Endodermal cell (in vitro differentiated cells): ENCODE data around the gene ZSCAN31. TPM values are rescaled to one million over a fixed set of nuclear protein-coding genes. Genes with fewer than 3 reads are reported as not detected.

Experiments used
- DNase-seq: peaks from one replicate; pipeline ENCODE4 v3.0.0-alpha.2; 2017
- H3K27ac ChIP-seq: 2 replicates; pipeline ENCODE4 v1.5.1; 2013; ENCODE audit warnings: mild to moderate bottlenecking, low read depth, low read length, moderate library complexity
- H3K27me3 ChIP-seq: 2 replicates; pipeline ENCODE4 v1.6.1; 2013; ENCODE audit warnings: mild to moderate bottlenecking, low read length, moderate library complexity; ENCODE audit not compliant: insufficient read depth, control insufficient read depth, poor library complexity, severe bottlenecking
- H3K36me3 ChIP-seq: 2 replicates; pipeline ENCODE4 v1.7.0; 2013; ENCODE audit warnings: mild to moderate bottlenecking, low read length, moderate library complexity; ENCODE audit not compliant: control insufficient read depth, insufficient read depth
- H3K4me1 ChIP-seq: one replicate; pipeline ENCODE4 v1.7.0; 2013; ENCODE audit warnings: low read length; ENCODE audit not compliant: control insufficient read depth, insufficient read depth
- H3K4me3 ChIP-seq: 2 replicates; pipeline ENCODE4 v1.5.1; 2013; ENCODE audit warnings: mild to moderate bottlenecking, low read length, moderate library complexity
- H3K9ac ChIP-seq: 2 replicates; pipeline ENCODE4 v1.6.1; 2013; ENCODE audit warnings: mild to moderate bottlenecking, low read length, moderate library complexity; ENCODE audit not compliant: poor library complexity, severe bottlenecking; ENCODE audit errors: extremely low read depth
- H3K9me3 ChIP-seq: 2 replicates; pipeline ENCODE4 v1.6.1; 2013; ENCODE audit warnings: mild to moderate bottlenecking, low read length, moderate library complexity; ENCODE audit not compliant: control insufficient read depth
- H3K27ac Mint-ChIP-seq: 2 replicates; pipeline ENCODE4 v1.8.0; 2020; ENCODE audit warnings: mixed read lengths
- H3K27me3 Mint-ChIP-seq: 2 replicates; pipeline ENCODE4 v1.8.0; 2021; ENCODE audit warnings: mild to moderate bottlenecking, mixed read lengths; ENCODE audit not compliant: insufficient read depth
- H3K36me3 Mint-ChIP-seq: 2 replicates; pipeline ENCODE4 v1.8.0; 2020; ENCODE audit warnings: low read depth, mixed read lengths
- H3K4me1 Mint-ChIP-seq: 2 replicates; pipeline ENCODE4 v1.8.0; 2020; ENCODE audit warnings: mixed read lengths
- H3K4me3 Mint-ChIP-seq: 2 replicates; pipeline ENCODE4 v1.8.0; 2020; ENCODE audit warnings: mild to moderate bottlenecking, moderate library complexity, mixed read lengths
- H3K9me3 Mint-ChIP-seq: 2 replicates; pipeline ENCODE4 v1.8.0; 2020; ENCODE audit warnings: mild to moderate bottlenecking, mixed read lengths
- CTCF ChIP-seq: fragments of 200-600 bp; sonication (generic); conservative IDR thresholded peaks from 2 replicates; pipeline ENCODE4 v1.5.0; 2021; ENCODE audit warnings: antibody characterized with exemption, mild to moderate bottlenecking
- WGBS, 2 experiments: methylation state at CpG; one replicate each; pipeline versions ENCODE4 v1.1.5 to v1.1.7; 2013; ENCODE audit warnings: missing lambda C conversion rate in 2 of 2, mixed read lengths in 1 of 2; ENCODE audit not compliant: insufficient coverage in 1 of 2, insufficient read length in 1 of 2; 5-methylcytosine and 5-hydroxymethylcytosine counted together
- total RNA-seq, 2 donors: library from RNA; stranded (reverse); fragmentation: NEBNext Ultra II Directional in 1 of 2; extraction: Animal tissue kit (Norgen Biotek cat#: 25700) in 1 of 2; gene quantifications; 2 replicates in 1 of 2; 3 replicates in 1 of 2; pipeline ENCODE4 v1.2.1, GENCODE V29; 2021

Gene ZSCAN31
- total RNA-seq, 2 donors from 2014 or later, result 1.7 to 4.7 TPM

GRCh38 chr6:28334286-28335039 lies 1.5 kb downstream of the ZSCAN31 start:
- H3K4me1 ChIP-seq, result no peaks in the 10 kb centered on the region
- DNase-seq, result no peak
- H3K9me3 ChIP-seq, result no peaks in the 10 kb centered on the region
- H3K27ac ChIP-seq, result peak overlapping the region; percentile 100
- no peak for TF ChIP-seq CTCF
- H3K27ac Mint-ChIP-seq, result no peak overlapping the region
- H3K36me3 ChIP-seq, result no peaks in the 10 kb centered on the region
- H3K4me3 Mint-ChIP-seq, result no peak overlapping the region
- H3K36me3 Mint-ChIP-seq, result no peaks in the 10 kb centered on the region
- H3K27me3 ChIP-seq, result no peaks in the 10 kb centered on the region
- H3K9me3 Mint-ChIP-seq, result peaks cover 5% of the 10 kb centered on the region
- WGBS, 2 experiments, result 91 to 100% methylated on average over 4 to 7 of the region's 7 CpGs
- peak overlapping the region; percentile 97 for H3K9ac ChIP-seq
- H3K27me3 Mint-ChIP-seq, result no peaks in the 10 kb centered on the region
- H3K4me3 ChIP-seq, result peak overlapping the region; percentile 95
- peaks cover 4% of the 10 kb centered on the region for H3K4me1 Mint-ChIP-seq

DNA sequence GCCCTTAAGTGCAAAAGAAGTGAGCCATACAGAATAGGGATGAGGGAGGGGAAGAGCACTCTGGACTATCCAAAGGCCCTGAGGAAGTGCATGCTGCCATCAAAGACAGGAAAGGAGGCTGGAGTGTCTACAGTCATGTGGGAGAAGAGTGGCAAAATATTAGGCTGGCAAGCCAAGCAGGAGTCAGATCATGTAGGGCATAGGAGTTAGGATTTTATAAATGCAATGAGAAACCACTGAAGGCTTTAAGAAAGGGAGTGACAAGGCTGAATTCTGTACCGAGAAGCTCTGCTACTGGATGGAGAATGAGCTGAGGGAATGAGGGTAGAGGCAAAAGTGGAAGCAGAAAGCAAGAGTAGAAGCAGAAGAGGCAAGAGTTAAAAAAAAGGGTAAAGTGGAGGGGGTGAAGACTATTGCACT lies 2.3 kb downstream of the ZSCAN31 start:
- no peak overlapping the region for H3K4me3 ChIP-seq
- no peaks in the 10 kb centered on the region for H3K36me3 ChIP-seq
- Mint-ChIP-seq H3K27me3 (no peaks in the 10 kb centered on the region), H3K4me3 (no peak overlapping the region), H3K36me3 (peaks cover 7% of the 10 kb centered on the region), H3K4me1 (peaks cover 4% of the 10 kb centered on the region), H3K27ac (no peak overlapping the region), H3K9me3 (peaks cover 13% of the 10 kb centered on the region)
- H3K27ac ChIP-seq, result no peak overlapping the region
- no peaks in the 10 kb centered on the region for H3K27me3 ChIP-seq
- no peak overlapping the region for H3K9ac ChIP-seq
- TF ChIP-seq CTCF, result no peak
- H3K4me1 ChIP-seq, result no peaks in the 10 kb centered on the region
- 93 to 94% methylated on average over 1 of the region's 1 CpG for WGBS, 2 experiments
- peaks cover 7% of the 10 kb centered on the region for H3K9me3 ChIP-seq
- no peak for DNase-seq

DNA sequence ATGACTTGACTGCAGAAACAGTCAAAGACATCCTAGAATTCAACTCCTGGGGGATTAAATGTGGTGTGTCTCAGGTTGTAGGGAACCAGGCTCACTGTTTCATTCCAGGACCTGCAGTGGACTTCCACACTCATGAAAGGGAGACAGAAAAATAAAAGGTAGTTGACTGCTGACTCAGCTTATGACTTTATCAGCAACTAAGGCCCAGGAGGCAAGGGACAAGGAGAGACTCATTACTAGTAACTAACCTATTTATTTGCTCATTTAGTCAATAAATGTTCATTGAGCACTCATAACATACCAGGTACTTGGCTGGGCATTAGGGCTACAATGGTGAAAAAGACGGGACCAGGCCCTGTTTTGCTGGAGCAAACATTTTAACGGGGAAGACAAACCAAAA lies 2.9 kb downstream of the ZSCAN31 start:
- DNase-seq, result no peak
- peaks cover 7% of the 10 kb centered on the region for H3K9me3 ChIP-seq
- no peaks in the 10 kb centered on the region for H3K27me3 ChIP-seq
- H3K4me1 Mint-ChIP-seq, result peaks cover 4% of the 10 kb centered on the region
- H3K9me3 Mint-ChIP-seq, result peaks cover 19% of the 10 kb centered on the region
- 97% methylated on average over 2 of the region's 2 CpGs; no CpG with 5 or more reads in 1 of the 2 experiments for WGBS, 2 experiments
- no peak overlapping the region for H3K27ac Mint-ChIP-seq
- no peak for TF ChIP-seq CTCF
- no peaks in the 10 kb centered on the region for H3K27me3 Mint-ChIP-seq
- H3K27ac ChIP-seq, result no peak overlapping the region
- no peak overlapping the region for H3K4me3 Mint-ChIP-seq
- H3K36me3 ChIP-seq, result no peaks in the 10 kb centered on the region
- H3K4me3 ChIP-seq, result no peak overlapping the region
- peaks cover 11% of the 10 kb centered on the region for H3K36me3 Mint-ChIP-seq
- H3K9ac ChIP-seq, result no peak overlapping the region
- H3K4me1 ChIP-seq, result no peaks in the 10 kb centered on the region
